Measurements from ENCODE around the gene SAP30BP.
A peak's percentile ranks its signal among the peaks of the same experiment; 100 is the strongest.

DNA sequence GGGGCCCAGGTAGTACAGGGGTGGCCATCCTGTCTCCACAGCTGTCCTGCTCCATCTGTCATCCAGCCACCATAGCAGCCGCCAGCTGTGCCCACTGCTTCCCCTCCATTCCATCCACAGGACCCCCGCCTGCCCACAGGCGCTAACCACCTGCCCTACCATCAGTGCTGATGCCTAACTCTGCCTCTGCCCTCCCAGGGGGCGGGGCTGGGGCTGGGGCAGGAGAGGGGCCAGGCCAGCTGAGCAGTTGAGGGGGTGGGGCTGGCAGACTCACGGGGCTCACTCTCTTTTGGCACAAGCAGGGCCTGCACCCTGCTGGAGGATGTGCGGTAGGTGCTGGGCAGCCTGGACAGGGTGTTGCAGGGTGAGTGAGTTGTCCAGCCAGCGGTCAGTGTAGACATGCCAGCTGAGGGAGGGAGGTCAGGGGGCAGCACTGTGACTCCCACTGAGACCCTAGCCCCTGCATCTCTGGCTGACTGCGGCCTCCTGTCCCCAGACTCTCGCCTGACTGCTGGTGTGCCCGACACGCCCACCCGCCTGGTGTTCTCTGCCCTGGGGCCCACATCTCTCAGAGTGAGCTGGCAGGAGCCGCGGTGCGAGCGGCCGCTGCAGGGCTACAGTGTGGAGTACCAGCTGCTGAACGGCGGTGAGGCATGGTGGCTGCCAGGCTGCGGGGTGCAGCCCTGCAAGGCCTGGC lies 88.2 kb downstream of the SAP30BP start:
- TF ChIP-seq SP2 (IDR thresholded peaks at IDR 0.05; ENCODE audit: low read length) (no peak), SIX5 (IDR thresholded peaks at IDR 0.05; ENCODE audit: low read depth, low read length) (no peak), POLR2A (IDR thresholded peaks at IDR 0.05; ENCODE audit: control extremely low read depth in 1 of 2, low read depth in 2 of 2, low read length in 2 of 2) (no peak), ZNF274 (IDR thresholded peaks at IDR 0.05; ENCODE audit: borderline replicate concordance, extremely low read depth, low read length) (no peak), NRF1 (IDR thresholded peaks at IDR 0.05; ENCODE audit: low read depth, low read length) (no peak), CBX5 (IDR thresholded peaks at IDR 0.05; ENCODE audit: low read depth, low read length) (no peak), EGR1 (IDR thresholded peaks at IDR 0.05; ENCODE audit: borderline replicate concordance, low read depth, low read length) (no peak), CHD1 (IDR thresholded peaks at IDR 0.05; ENCODE audit: low read depth, low read length) (no peak), RXRA (IDR thresholded peaks at IDR 0.05; ENCODE audit: insufficient read depth, low read depth, low read length) (no peak), POLR2AphosphoS5 (IDR thresholded peaks at IDR 0.05; ENCODE audit: low read depth, low read length) (no peak), KDM5A (IDR thresholded peaks at IDR 0.05; ENCODE audit: low read length) (no peak)
- TF ChIP-seq, protein P1, sequence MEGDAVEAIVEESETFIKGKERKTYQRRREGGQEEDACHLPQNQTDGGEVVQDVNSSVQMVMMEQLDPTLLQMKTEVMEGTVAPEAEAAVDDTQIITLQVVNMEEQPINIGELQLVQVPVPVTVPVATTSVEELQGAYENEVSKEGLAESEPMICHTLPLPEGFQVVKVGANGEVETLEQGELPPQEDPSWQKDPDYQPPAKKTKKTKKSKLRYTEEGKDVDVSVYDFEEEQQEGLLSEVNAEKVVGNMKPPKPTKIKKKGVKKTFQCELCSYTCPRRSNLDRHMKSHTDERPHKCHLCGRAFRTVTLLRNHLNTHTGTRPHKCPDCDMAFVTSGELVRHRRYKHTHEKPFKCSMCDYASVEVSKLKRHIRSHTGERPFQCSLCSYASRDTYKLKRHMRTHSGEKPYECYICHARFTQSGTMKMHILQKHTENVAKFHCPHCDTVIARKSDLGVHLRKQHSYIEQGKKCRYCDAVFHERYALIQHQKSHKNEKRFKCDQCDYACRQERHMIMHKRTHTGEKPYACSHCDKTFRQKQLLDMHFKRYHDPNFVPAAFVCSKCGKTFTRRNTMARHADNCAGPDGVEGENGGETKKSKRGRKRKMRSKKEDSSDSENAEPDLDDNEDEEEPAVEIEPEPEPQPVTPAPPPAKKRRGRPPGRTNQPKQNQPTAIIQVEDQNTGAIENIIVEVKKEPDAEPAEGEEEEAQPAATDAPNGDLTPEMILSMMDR (IDR thresholded peaks at IDR 0.05; ENCODE audit: control extremely low read depth in 1 of 3, insufficient read depth in 1 of 3, low read depth in 1 of 3, low read length in 3 of 3): peak in 1 of 3 experiments; percentile 13; a peak in 1 of 4 replicates

Data from H1 (cell line).